ENCODE results near the gene CCL2. TPM values are rescaled to one million over a fixed set of nuclear protein-coding genes. Genes with fewer than 3 reads are reported as not detected.

CCL2 gene
- total and polyA plus RNA-seq, 2 of the 8 experiments (the other 6 are each of a cell fraction or from before 2014, with no cell fraction given): 3.0 to 3.7 TPM

DNA sequence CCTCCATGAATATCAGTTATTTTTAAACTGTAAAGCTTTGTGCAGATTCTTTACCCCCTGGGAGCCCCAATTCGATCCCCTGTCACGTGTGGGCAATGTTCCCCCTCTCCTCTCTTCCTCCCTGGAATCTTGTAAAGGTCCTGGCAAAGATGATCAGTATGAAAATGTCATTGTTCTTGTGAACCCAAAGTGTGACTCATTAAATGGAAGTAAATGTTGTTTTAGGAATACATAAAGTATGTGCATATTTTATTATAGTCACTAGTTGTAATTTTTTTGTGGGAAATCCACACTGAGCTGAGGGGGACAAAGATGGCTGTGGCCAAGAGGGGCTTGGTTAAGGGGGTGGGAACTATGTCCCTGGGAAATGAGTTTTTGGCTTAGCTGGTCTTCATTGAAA lies 32.8 kb downstream of the CCL2 start:
- no peaks in the 10 kb centered on the region for H3K36me3 ChIP-seq (ENCODE audit: control insufficient read depth in 2 of 4, insufficient read depth in 4 of 4, low read length in 3 of 4)
- no peak overlapping the region for H4K91ac ChIP-seq (replicated peaks; ENCODE audit: insufficient read length, low read length)
- no peak overlapping the region for H2BK20ac ChIP-seq (ENCODE audit: low read length)
- FAIRE-seq (no peak), DNase-seq (ENCODE audit: low read depth in 1 of 2, low spot score in 2 of 2) (no peak)
- H3K79me1 ChIP-seq (ENCODE audit: low read depth, low read length): no peaks in the 10 kb centered on the region
- no peak overlapping the region for H3K14ac ChIP-seq (ENCODE audit: insufficient read length)
- H2BK15ac ChIP-seq (ENCODE audit: low read length): no peak overlapping the region
- ChIA-PET POLR2A (ENCODE audit: partially characterized antibody) (no interaction called here), CTCF (ENCODE audit: partially characterized antibody) (interaction anchor here (1.9 to 2.4 kb wide), 2 partner anchors 31 to 87 kb away, joined by 5 to 7 read pairs; partner anchors contain the start of gene CCL8)
- H3K4me3 ChIP-seq (ENCODE audit: extremely low read depth in 1 of 4, insufficient read depth in 2 of 4, low read depth in 3 of 4, low read length in 4 of 4): no peak overlapping the region
- no peaks in the 10 kb centered on the region for H3K79me2 ChIP-seq (ENCODE audit: control insufficient read depth in 1 of 2, insufficient read depth in 2 of 2, low read length in 2 of 2)
- no peaks in the 10 kb centered on the region for H4K20me1 ChIP-seq (replicated peaks in 1 of 2; ENCODE audit: control insufficient read depth in 1 of 2, insufficient read depth in 2 of 2, low read length in 2 of 2)
- H3K4me1 ChIP-seq (replicated peaks in 1 of 4; ENCODE audit: control insufficient read depth in 3 of 4, insufficient read depth in 4 of 4, low read length in 3 of 4): no peaks in the 10 kb centered on the region
- H4K5ac ChIP-seq (ENCODE audit: insufficient read length, low read depth, low read length): no peak overlapping the region
- no peak overlapping the region for H3K9ac ChIP-seq (replicated peaks in 1 of 4; ENCODE audit: extremely low read depth in 1 of 4, low read depth in 3 of 4, low read length in 3 of 4)
- H3K27ac ChIP-seq (ENCODE audit: low read depth, low read length): no peak overlapping the region
- no peak overlapping the region for H2BK12ac ChIP-seq (ENCODE audit: low read depth, low read length)
- no peak overlapping the region for H2AK5ac ChIP-seq (ENCODE audit: low read depth, low read length)
- H3K23me2 ChIP-seq (ENCODE audit: low read depth, low read length): no peaks in the 10 kb centered on the region
- H3K27me3 ChIP-seq (replicated peaks in 1 of 4; ENCODE audit: control insufficient read depth in 3 of 4, extremely low read depth in 1 of 4, insufficient read depth in 3 of 4, low read length in 3 of 4): no peaks in the 10 kb centered on the region
- H4K8ac ChIP-seq (ENCODE audit: extremely low read depth, insufficient read depth, low read length): no peak overlapping the region
- H2BK5ac ChIP-seq (ENCODE audit: low read depth, low read length): no peak overlapping the region
- no peak overlapping the region for H2BK120ac ChIP-seq (replicated peaks; ENCODE audit: low read depth, low read length)
- no peak overlapping the region for H2AFZ ChIP-seq (ENCODE audit: low read length)
- no peak overlapping the region for H3K18ac ChIP-seq (ENCODE audit: extremely low read depth, low read length)
- WGBS, 2 experiments (ENCODE audit: extremely low coverage in 1 of 2, insufficient coverage in 1 of 2, insufficient read length in 1 of 2, insufficient replicate concordance in 2 of 2, low coverage in 1 of 2, low lambda C conversion rate in 2 of 2, missing lambda C conversion rate in 1 of 2): 92% methylated on average over 2 of the region's 2 CpGs; no CpG with 5 or more reads in 1 of the 2 experiments
- H3K9me3 ChIP-seq (ENCODE audit: insufficient read depth in 2 of 2, low read depth in 1 of 2, low read length in 1 of 2): no peaks in the 10 kb centered on the region
- H3K23ac ChIP-seq (ENCODE audit: insufficient read length): no peak overlapping the region
- H3K56ac ChIP-seq (replicated peaks; ENCODE audit: insufficient read length, low read depth, low read length): no peak overlapping the region
- H3K4ac ChIP-seq (replicated peaks; ENCODE audit: insufficient read length, low read depth, low read length): no peak overlapping the region
- H3K4me2 ChIP-seq (ENCODE audit: insufficient read depth in 1 of 2, low read depth in 2 of 2, low read length in 2 of 2): no peak overlapping the region
- TF ChIP-seq RAD21 (IDR thresholded peaks at IDR 0.05 in 1 of 2, conservative IDR thresholded peaks at IDR 0.05 in 1 of 2; ENCODE audit: low read depth in 2 of 2, low read length in 2 of 2) (no peak), FOSL1 (IDR thresholded peaks at IDR 0.05; ENCODE audit: insufficient read depth, low read depth, low read length) (no peak)
